Measurements from ENCODE around the gene SLC25A48.

- TF ChIP-seq, protein P1, sequence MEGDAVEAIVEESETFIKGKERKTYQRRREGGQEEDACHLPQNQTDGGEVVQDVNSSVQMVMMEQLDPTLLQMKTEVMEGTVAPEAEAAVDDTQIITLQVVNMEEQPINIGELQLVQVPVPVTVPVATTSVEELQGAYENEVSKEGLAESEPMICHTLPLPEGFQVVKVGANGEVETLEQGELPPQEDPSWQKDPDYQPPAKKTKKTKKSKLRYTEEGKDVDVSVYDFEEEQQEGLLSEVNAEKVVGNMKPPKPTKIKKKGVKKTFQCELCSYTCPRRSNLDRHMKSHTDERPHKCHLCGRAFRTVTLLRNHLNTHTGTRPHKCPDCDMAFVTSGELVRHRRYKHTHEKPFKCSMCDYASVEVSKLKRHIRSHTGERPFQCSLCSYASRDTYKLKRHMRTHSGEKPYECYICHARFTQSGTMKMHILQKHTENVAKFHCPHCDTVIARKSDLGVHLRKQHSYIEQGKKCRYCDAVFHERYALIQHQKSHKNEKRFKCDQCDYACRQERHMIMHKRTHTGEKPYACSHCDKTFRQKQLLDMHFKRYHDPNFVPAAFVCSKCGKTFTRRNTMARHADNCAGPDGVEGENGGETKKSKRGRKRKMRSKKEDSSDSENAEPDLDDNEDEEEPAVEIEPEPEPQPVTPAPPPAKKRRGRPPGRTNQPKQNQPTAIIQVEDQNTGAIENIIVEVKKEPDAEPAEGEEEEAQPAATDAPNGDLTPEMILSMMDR (IDR thresholded peaks at IDR 0.05; ENCODE audit: low read length) = no peak
- no peak for TF ChIP-seq EZH2 (IDR thresholded peaks at IDR 0.05; ENCODE audit: borderline replicate concordance, low read length)
Observed at GRCh38 chr5:135869935-135870334, 35.5 kb downstream of the SLC25A48 start.
